CD8-positive, alpha-beta memory T cell (primary cell): ENCODE results near the gene PREP. TPM values are rescaled to one million over a fixed set of nuclear protein-coding genes. Genes with fewer than 3 reads are reported as not detected.

Experiments
- CTCF ChIA-PET: fragments of 350-600 bp; sonication (Branson Sonifier 250); formaldehyde crosslinking; loops from one replicate; lab custom pipeline; 2021; ENCODE audit warnings: antibody characterized with exemption; lab: Charles Lee
- POLR2A ChIA-PET: fragments of 350-600 bp; sonication (Branson Sonifier 250); formaldehyde crosslinking; loops from one replicate; lab custom pipeline; 2021; ENCODE audit warnings: antibody characterized with exemption; lab: Charles Lee
- DNase-seq, 5 donors: peaks; one replicate each; pipeline versions ENCODE4 v3.0.0 to v3.0.0-alpha.2; 2020 to 2022; ENCODE audit warnings: mixed read lengths in 1 of 5
- H3K27ac ChIP-seq: one replicate; pipeline ENCODE4 v1.7.0; 2013; ENCODE audit warnings: low read depth, mild to moderate bottlenecking, low read length, moderate library complexity
- H3K27me3 ChIP-seq: 2 replicates; pipeline ENCODE4 v1.7.0; 2013; ENCODE audit warnings: low read length, mild to moderate bottlenecking; ENCODE audit not compliant: insufficient read depth, poor library complexity, severe bottlenecking
- H3K36me3 ChIP-seq: 2 replicates; pipeline ENCODE4 v1.7.0; 2013; ENCODE audit warnings: mild to moderate bottlenecking, low read length, moderate library complexity; ENCODE audit not compliant: insufficient read depth
- H3K4me1 ChIP-seq: 2 replicates; pipeline ENCODE4 v1.7.0; 2013; ENCODE audit warnings: mild to moderate bottlenecking, low read length, moderate library complexity; ENCODE audit not compliant: insufficient read depth
- H3K4me3 ChIP-seq: 2 replicates; pipeline ENCODE4 v1.7.0; 2013; ENCODE audit warnings: mild to moderate bottlenecking, low read length
- H3K9me3 ChIP-seq: 2 replicates; pipeline ENCODE4 v1.7.0; 2013; ENCODE audit warnings: mild to moderate bottlenecking, low read length
- H3K27ac Mint-ChIP-seq, 8 donors: one replicate each; pipeline ENCODE4 v1.8.0; 2020 to 2021; ENCODE audit warnings: mixed read lengths in 8 of 8, mild to moderate bottlenecking in 6 of 8, inconsistent platforms in 3 of 8, moderate library complexity in 3 of 8
- H3K27me3 Mint-ChIP-seq, 2 donors: one replicate each; pipeline ENCODE4 v1.8.0; 2020 to 2021; ENCODE audit warnings: mixed read lengths in 2 of 2, mild to moderate bottlenecking in 1 of 2, moderate library complexity in 1 of 2
- H3K36me3 Mint-ChIP-seq, 3 donors: one replicate each; pipeline ENCODE4 v1.8.0; 2020 to 2021; ENCODE audit warnings: mixed read lengths in 3 of 3, inconsistent platforms in 1 of 3, mild to moderate bottlenecking in 1 of 3
- H3K4me1 Mint-ChIP-seq, 3 donors: one replicate each; pipeline ENCODE4 v1.8.0; 2020 to 2021; ENCODE audit warnings: mixed read lengths in 3 of 3, inconsistent platforms in 1 of 3, mild to moderate bottlenecking in 1 of 3
- H3K4me3 Mint-ChIP-seq, 7 donors: one replicate each; pipeline ENCODE4 v1.8.0; 2020 to 2021; ENCODE audit warnings: mixed read lengths in 7 of 7, mild to moderate bottlenecking in 6 of 7, moderate library complexity in 4 of 7, inconsistent platforms in 2 of 7
- H3K9me3 Mint-ChIP-seq, 5 donors: one replicate each; pipeline ENCODE4 v1.8.0; 2020 to 2022; ENCODE audit warnings: mixed read lengths in 5 of 5, mild to moderate bottlenecking in 3 of 5, moderate library complexity in 2 of 5, inconsistent platforms in 1 of 5
- polyA plus RNA-seq: library from polyadenylated mRNA; unstranded; fragments of 300-500 nt; fragmentation: Illumina TruSeq; gene quantifications from one replicate; pipeline ENCODE4 v1.2.3, GENCODE V29; 2021
- total RNA-seq, 2 experiments: library from RNA; stranded (reverse); gene quantifications; one replicate each; pipeline ENCODE4 v1.2.3, GENCODE V29; 2021

PREP gene
- total and polyA plus RNA-seq, 3 experiments from 2014 or later, result 43.3 to 50.0 (median 49.9) TPM

GRCh38 chr6:105373481-105373880 lies 29.4 kb downstream of the PREP start:
- Mint-ChIP-seq H3K27me3 (no peaks in the 10 kb centered on the region), H3K27ac (peak overlapping the region in 2 of 8 donors; percentile 2 to 56), H3K36me3 (peaks cover 0 to 76% (median 29%) of the 10 kb centered on the region in 3 donors), H3K4me3 (no peak overlapping the region), H3K9me3 (no peaks in the 10 kb centered on the region), H3K4me1 (peaks cover 4 to 21% (median 9%) of the 10 kb centered on the region in 3 donors)
- Histone ChIP-seq H3K36me3 (peaks cover 16% of the 10 kb centered on the region), H3K9me3 (no peaks in the 10 kb centered on the region), H3K4me3 (no peak overlapping the region), H3K27me3 (no peaks in the 10 kb centered on the region), H3K4me1 (no peaks in the 10 kb centered on the region), H3K27ac (no peak overlapping the region)
- ChIA-PET POLR2A (interaction anchor here (0.6 kb wide), 1 partner anchor 13 kb away, joined by 3 read pairs; no protein-coding TSS in a partner anchor), CTCF (no interaction called here)
- no peak for DNase-seq

DNA sequence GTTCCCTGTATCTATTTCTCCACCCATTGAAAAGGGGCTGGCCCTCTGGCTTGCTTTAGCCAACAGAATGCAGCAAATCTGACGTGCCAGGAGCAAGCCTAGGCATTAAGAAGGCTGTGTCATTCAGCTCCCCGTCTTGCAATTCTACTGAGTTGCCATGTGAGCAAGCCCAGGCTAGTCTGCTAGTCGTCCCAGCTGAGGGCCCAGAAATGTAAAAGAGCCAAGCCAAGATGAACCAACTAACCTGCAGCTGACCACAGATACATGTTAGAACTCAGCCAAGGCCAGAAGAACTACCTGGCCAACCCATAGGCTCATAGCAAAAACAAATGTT lies 30.1 kb downstream of the PREP start:
- no peaks in the 10 kb centered on the region for H3K9me3 ChIP-seq
- no peak overlapping the region for H3K27ac ChIP-seq
- Mint-ChIP-seq H3K4me1 (peaks cover 2 to 23% (median 9%) of the 10 kb centered on the region in 3 donors), H3K4me3 (no peak overlapping the region), H3K27ac (peak overlapping the region in 4 of 8 donors; percentile 4 to 47 (median 24)), H3K27me3 (no peaks in the 10 kb centered on the region), H3K36me3 (peaks cover 0 to 80% (median 30%) of the 10 kb centered on the region in 3 donors), H3K9me3 (no peaks in the 10 kb centered on the region)
- peaks cover 16% of the 10 kb centered on the region for H3K36me3 ChIP-seq
- CTCF ChIA-PET, result no interaction called here
- no peaks in the 10 kb centered on the region for H3K27me3 ChIP-seq
- POLR2A ChIA-PET, result no interaction called here
- no peaks in the 10 kb centered on the region for H3K4me1 ChIP-seq
- H3K4me3 ChIP-seq, result no peak overlapping the region
- no peak for DNase-seq

DNA sequence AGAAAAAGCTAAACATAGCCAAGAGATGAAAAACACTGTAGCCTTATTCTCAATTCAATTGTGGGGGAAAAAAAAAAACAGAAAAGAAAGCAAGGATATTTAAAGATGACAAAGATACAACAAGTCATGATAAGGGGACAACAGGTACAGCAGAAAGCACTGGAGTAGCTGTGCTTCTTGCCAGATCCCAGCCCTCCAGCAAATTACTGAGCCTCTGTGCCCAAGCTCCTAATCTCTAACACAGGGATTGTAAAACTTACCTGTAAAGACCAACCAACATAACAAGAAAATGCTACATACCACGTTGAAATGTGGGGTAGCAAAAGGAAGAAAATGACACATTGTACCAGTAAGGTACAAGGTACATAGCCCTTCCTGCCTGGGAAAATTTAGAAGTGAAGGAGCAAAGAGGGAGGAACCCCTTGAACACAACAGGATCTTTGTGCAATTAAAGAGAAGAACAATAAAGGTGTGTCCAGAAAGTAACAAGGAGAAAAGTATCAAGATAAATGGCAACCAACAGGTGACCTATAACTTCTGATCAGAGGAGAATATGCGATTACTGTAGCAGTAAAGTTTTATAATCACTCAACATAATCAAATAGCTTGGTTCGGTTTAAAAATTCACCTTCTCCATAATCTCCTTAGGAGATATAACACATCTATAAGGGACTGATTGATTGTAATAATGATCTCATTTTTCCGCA lies 30.6 kb downstream of the PREP start:
- H3K4me3 Mint-ChIP-seq, result no peak overlapping the region
- no peaks in the 10 kb centered on the region for H3K9me3 Mint-ChIP-seq
- H3K27ac Mint-ChIP-seq, result peak overlapping the region in 3 of 8 donors; percentile 17 to 39 (median 33)
- H3K27me3 Mint-ChIP-seq, result no peaks in the 10 kb centered on the region
- Histone ChIP-seq H3K4me3 (no peak overlapping the region), H3K27ac (no peak overlapping the region), H3K4me1 (no peaks in the 10 kb centered on the region), H3K27me3 (no peaks in the 10 kb centered on the region), H3K36me3 (peaks cover 16% of the 10 kb centered on the region), H3K9me3 (no peaks in the 10 kb centered on the region)
- ChIA-PET POLR2A (interaction anchor here (0.7 kb wide), 1 partner anchor 712 kb away, joined by 3 read pairs; no protein-coding TSS in a partner anchor), CTCF (no interaction called here)
- DNase-seq, result no peak
- H3K4me1 Mint-ChIP-seq, result peaks cover 0 to 20% (median 9%) of the 10 kb centered on the region in 3 donors
- peaks cover under 1 to 78% (median 27%) of the 10 kb centered on the region in 3 donors for H3K36me3 Mint-ChIP-seq

DNA sequence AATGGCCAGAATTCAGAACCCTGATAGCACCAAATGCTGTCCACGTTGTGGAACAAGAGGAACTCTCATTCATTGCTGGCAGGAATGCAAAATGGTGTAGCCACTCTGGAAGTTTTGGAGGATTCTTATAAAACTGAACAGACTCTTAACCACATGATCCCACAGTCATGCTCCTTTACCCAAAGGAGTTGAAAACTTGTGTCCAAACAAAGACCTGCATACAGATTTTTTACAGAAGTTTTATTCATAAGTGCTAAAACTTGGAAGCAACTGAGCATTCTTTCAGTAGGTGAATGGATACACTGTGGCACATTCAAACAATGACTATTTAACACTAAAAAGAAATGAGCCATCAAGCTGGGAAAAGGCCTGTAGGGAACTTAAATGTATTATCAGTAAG lies 32.5 kb downstream of the PREP start:
- H3K4me1 Mint-ChIP-seq, result peaks cover 0 to 20% (median 10%) of the 10 kb centered on the region in 3 donors
- H3K27me3 ChIP-seq, result no peaks in the 10 kb centered on the region
- ChIA-PET CTCF (no interaction called here), POLR2A (interaction anchor here (1.2 kb wide), 1 partner anchor 17 kb away, joined by 3 read pairs; no protein-coding TSS in a partner anchor)
- no peak for DNase-seq
- no peak overlapping the region for H3K27ac ChIP-seq
- H3K36me3 Mint-ChIP-seq, result peaks cover 6 to 81% (median 34%) of the 10 kb centered on the region in 3 donors
- H3K36me3 ChIP-seq, result peaks cover 17% of the 10 kb centered on the region
- no peak overlapping the region for H3K4me3 ChIP-seq
- no peaks in the 10 kb centered on the region for H3K9me3 Mint-ChIP-seq
- H3K27ac Mint-ChIP-seq, result peak overlapping the region in 1 of 8 donors; percentile 35
- H3K4me1 ChIP-seq, result no peaks in the 10 kb centered on the region
- H3K9me3 ChIP-seq, result no peaks in the 10 kb centered on the region
- H3K4me3 Mint-ChIP-seq, result no peak overlapping the region
- H3K27me3 Mint-ChIP-seq, result no peaks in the 10 kb centered on the region

DNA sequence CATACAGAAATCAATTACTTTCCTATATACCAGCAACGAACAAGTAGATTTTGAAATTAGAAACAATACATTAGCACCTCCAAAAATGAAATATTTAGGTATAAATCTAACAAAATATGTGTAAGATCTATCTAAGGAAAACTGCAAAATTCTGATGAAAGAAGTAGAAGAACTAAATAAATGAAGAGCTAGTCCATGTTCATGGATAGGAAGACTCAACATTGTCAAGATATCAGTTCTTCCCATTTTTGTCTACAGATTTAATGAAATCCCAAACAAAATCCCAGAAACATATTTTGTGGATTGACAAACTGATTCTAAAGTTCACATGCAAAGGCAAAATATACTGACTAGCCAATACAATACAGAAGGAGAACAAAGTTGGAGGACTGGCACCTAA lies 33.7 kb downstream of the PREP start:
- Mint-ChIP-seq H3K27ac (no peak overlapping the region), H3K27me3 (no peaks in the 10 kb centered on the region), H3K4me1 (peaks cover 6 to 26% (median 16%) of the 10 kb centered on the region in 3 donors), H3K9me3 (no peaks in the 10 kb centered on the region), H3K4me3 (no peak overlapping the region), H3K36me3 (peaks cover 11 to 80% (median 32%) of the 10 kb centered on the region in 3 donors)
- Histone ChIP-seq H3K27ac (no peak overlapping the region), H3K4me1 (peaks cover 3% of the 10 kb centered on the region), H3K4me3 (no peak overlapping the region), H3K27me3 (no peaks in the 10 kb centered on the region), H3K36me3 (peaks cover 11% of the 10 kb centered on the region), H3K9me3 (no peaks in the 10 kb centered on the region)
- POLR2A ChIA-PET, result interaction anchor here (1.2 kb wide), 1 partner anchor 18 kb away, joined by 3 read pairs; no protein-coding TSS in a partner anchor
- CTCF ChIA-PET, result no interaction called here
- no peak for DNase-seq

GRCh38 chr6:105364243-105364642 lies 38.6 kb downstream of the PREP start:
- CTCF ChIA-PET, result interaction anchor here (0.8 kb wide), 1 partner anchor 10 kb away, joined by 3 read pairs; no protein-coding TSS in a partner anchor
- Mint-ChIP-seq H3K27ac (peak overlapping the region in 5 of 8 donors; percentile 12 to 81 (median 55)), H3K27me3 (peaks cover 0 to 1% of the 10 kb centered on the region in 2 donors), H3K9me3 (no peaks in the 10 kb centered on the region), H3K4me3 (peak overlapping the region in 3 of 7 donors; percentile 22 to 48 (median 46)), H3K36me3 (peaks cover 14 to 79% (median 35%) of the 10 kb centered on the region in 3 donors), H3K4me1 (peaks cover 7 to 23% (median 13%) of the 10 kb centered on the region in 3 donors)
- Histone ChIP-seq H3K27me3 (no peaks in the 10 kb centered on the region), H3K9me3 (no peaks in the 10 kb centered on the region), H3K4me3 (no peak overlapping the region), H3K27ac (no peak overlapping the region), H3K4me1 (peaks cover 3% of the 10 kb centered on the region), H3K36me3 (peaks cover 4% of the 10 kb centered on the region)
- POLR2A ChIA-PET, result no interaction called here
- no peak for DNase-seq

GRCh38 chr6:105363100-105363754 lies 39.7 kb downstream of the PREP start:
- Mint-ChIP-seq H3K27ac (peak overlapping the region in 1 of 8 donors; percentile 36), H3K9me3 (no peaks in the 10 kb centered on the region), H3K4me3 (no peak overlapping the region), H3K27me3 (peaks cover 0 to 1% of the 10 kb centered on the region in 2 donors), H3K36me3 (peaks cover 19 to 80% (median 29%) of the 10 kb centered on the region in 3 donors), H3K4me1 (peaks cover 7 to 17% (median 16%) of the 10 kb centered on the region in 3 donors)
- Histone ChIP-seq H3K4me1 (peaks cover 3% of the 10 kb centered on the region), H3K27ac (no peak overlapping the region), H3K36me3 (peaks cover 4% of the 10 kb centered on the region), H3K9me3 (no peaks in the 10 kb centered on the region), H3K4me3 (no peak overlapping the region), H3K27me3 (no peaks in the 10 kb centered on the region)
- CTCF ChIA-PET, result no interaction called here
- POLR2A ChIA-PET, result no interaction called here
- DNase-seq, result no peak
